T47D (cell line): ENCODE measurements around the gene SEC22C.

ENCODE experiments used
- DNase-seq, 2 experiments: peaks; one replicate each; pipeline versions ENCODE4 v3.0.0 to v3.0.0-alpha.2; 2011 to 2012; ENCODE audit warnings: low read depth in 1 of 2, low spot score in 1 of 2
- JUND ChIP-seq: IDR thresholded peaks from 2 replicates; pipeline ENCODE4 v1.6.1; 2012; ENCODE audit warnings: low read depth
- in situ Hi-C: cut with HindIII; loops from 2 replicates; pipeline ENCODE4 v1.10.0; 2016; ENCODE audit warnings: low sequenced_read_pairs, low pct_unique_long_range_greater_than_20kb

Gene SEC22C

GRCh38 chr3:42541079-42541478 lies 40.7 kb downstream of the SEC22C start:
- in situ Hi-C loops = no loop called here
- no peak for TF ChIP-seq JUND
- no peak for DNase-seq

- no peak for TF ChIP-seq JUND
- peak; percentile 83 to 84 for DNase-seq
- in situ Hi-C loops = no loop called here
Observed at GRCh38 chr3:42539871-42540714, 41.7 kb downstream of the SEC22C start.

GRCh38 chr3:42537350-42537749 lies 44.4 kb downstream of the SEC22C start:
- no peak for TF ChIP-seq JUND
- in situ Hi-C loops = no loop called here
- no peak for DNase-seq

GRCh38 chr3:42535981-42536784 lies 45.6 kb downstream of the SEC22C start:
- no peak for TF ChIP-seq JUND
- in situ Hi-C loops = no loop called here
- peak; percentile 60 to 85 for DNase-seq

GRCh38 chr3:42533161-42533897 lies 48.4 kb downstream of the SEC22C start:
- in situ Hi-C loops = no loop called here

GRCh38 chr3:42532229-42532628 lies 49.5 kb downstream of the SEC22C start:
- DNase-seq = no peak

More at GRCh38 chr3:42533161-42533897, 48.4 kb downstream of the SEC22C start:
- no peak for DNase-seq
- TF ChIP-seq JUND = no peak

GRCh38 chr3:42531470-42531869 lies 50.3 kb downstream of the SEC22C start:
- TF ChIP-seq JUND = no peak
- DNase-seq = no peak
- in situ Hi-C loops = no loop called here

More at GRCh38 chr3:42532229-42532628, 49.5 kb downstream of the SEC22C start:
- in situ Hi-C loops = no loop called here
- TF ChIP-seq JUND = no peak

- TF ChIP-seq JUND = no peak
- no peak for DNase-seq
- in situ Hi-C loops = no loop called here
Observed at GRCh38 chr3:42530073-42530472, 51.7 kb downstream of the SEC22C start.

- no peak for TF ChIP-seq JUND
- DNase-seq = no peak
- in situ Hi-C loops = no loop called here
Observed at GRCh38 chr3:42529468-42529867, 52.3 kb downstream of the SEC22C start.

GRCh38 chr3:42527368-42527917 lies 54.3 kb downstream of the SEC22C start:
- no peak for TF ChIP-seq JUND

GRCh38 chr3:42526616-42527367 lies 55.0 kb downstream of the SEC22C start:
- in situ Hi-C loops = no loop called here
- no peak for DNase-seq
- no peak for TF ChIP-seq JUND

More at GRCh38 chr3:42527368-42527917, 54.3 kb downstream of the SEC22C start:
- in situ Hi-C loops = no loop called here
- DNase-seq = no peak
